Uterus (tissue), 2 donors: ENCODE data around the gene NACC1.

Experiments
- POLR2A ChIP-seq, 2 donors: fragments of 450-650 bp; IDR thresholded peaks; one replicate each; pipeline ENCODE4 v1.6.1; 2016; ENCODE audit warnings: antibody characterized with exemption in 2 of 2, mild to moderate bottlenecking in 1 of 2, moderate library complexity in 1 of 2
- TF ChIP-seq, protein P1 (sequence below), 4 experiments: fragments of 200-600 bp in 2 of 4; fragments of 450-650 bp in 2 of 4; sonication (generic) in 2 of 4; IDR thresholded peaks; one replicate each; pipeline ENCODE4 v1.5.1; 2016 to 2019; ENCODE audit warnings: antibody characterized with exemption in 4 of 4, mild to moderate bottlenecking in 2 of 4, moderate library complexity in 1 of 4

DNA sequence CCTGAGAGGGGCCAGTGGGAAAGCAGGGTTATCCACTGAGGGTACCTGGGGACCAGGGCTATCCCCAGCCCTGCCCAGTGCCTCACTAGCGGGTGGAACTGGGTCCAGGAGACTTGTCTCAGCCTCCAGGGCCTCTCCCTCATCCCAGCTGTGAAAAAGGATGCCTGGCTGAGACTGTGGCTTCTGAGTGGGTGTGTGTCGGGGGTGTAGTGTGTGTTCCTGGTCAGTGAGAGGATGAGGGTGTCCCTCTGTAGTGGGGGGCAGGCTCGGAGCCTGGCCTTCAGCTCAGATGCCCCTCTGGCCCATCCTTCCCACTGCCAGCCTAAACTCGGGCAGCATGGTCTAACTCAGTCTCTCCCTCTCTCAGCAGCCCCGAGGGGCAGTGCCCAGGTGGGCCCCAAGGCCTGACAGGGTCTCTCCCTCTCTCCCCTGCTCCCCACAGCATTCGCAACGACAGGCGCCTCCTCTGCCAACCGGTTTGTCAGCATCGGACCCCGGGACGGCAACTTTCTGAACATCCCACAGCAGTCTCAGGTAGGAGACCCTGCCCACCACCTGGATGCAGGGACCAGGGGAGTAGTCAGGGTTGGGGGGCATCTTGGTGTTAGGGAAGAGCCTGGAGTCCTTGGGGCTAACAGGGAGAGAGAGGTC, 28.1 kb upstream of the NACC1 start:
- TF ChIP-seq, protein P1, sequence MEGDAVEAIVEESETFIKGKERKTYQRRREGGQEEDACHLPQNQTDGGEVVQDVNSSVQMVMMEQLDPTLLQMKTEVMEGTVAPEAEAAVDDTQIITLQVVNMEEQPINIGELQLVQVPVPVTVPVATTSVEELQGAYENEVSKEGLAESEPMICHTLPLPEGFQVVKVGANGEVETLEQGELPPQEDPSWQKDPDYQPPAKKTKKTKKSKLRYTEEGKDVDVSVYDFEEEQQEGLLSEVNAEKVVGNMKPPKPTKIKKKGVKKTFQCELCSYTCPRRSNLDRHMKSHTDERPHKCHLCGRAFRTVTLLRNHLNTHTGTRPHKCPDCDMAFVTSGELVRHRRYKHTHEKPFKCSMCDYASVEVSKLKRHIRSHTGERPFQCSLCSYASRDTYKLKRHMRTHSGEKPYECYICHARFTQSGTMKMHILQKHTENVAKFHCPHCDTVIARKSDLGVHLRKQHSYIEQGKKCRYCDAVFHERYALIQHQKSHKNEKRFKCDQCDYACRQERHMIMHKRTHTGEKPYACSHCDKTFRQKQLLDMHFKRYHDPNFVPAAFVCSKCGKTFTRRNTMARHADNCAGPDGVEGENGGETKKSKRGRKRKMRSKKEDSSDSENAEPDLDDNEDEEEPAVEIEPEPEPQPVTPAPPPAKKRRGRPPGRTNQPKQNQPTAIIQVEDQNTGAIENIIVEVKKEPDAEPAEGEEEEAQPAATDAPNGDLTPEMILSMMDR (IDR thresholded peaks at IDR 0.05), result no peak
- TF ChIP-seq POLR2A (IDR thresholded peaks at IDR 0.05), result no peak
